ENCODE results near the gene KLHL21. TPM values are rescaled to one million over a fixed set of nuclear protein-coding genes. Genes with fewer than 3 reads are reported as not detected.
"Not testable (repeated sequence)": the region's sequence is repeated elsewhere in the genome, so short reads cannot be mapped to it uniquely, and the experiment has no call there.

The KLHL21 gene, protein sequence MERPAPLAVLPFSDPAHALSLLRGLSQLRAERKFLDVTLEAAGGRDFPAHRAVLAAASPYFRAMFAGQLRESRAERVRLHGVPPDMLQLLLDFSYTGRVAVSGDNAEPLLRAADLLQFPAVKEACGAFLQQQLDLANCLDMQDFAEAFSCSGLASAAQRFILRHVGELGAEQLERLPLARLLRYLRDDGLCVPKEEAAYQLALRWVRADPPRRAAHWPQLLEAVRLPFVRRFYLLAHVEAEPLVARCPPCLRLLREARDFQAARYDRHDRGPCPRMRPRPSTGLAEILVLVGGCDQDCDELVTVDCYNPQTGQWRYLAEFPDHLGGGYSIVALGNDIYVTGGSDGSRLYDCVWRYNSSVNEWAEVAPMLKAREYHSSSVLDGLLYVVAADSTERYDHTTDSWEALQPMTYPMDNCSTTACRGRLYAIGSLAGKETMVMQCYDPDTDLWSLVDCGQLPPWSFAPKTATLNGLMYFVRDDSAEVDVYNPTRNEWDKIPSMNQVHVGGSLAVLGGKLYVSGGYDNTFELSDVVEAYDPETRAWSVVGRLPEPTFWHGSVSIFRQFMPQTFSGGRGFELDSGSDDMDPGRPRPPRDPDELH
- 69.5 and 77.4 TPM in 2 replicates for total RNA-seq

DNA sequence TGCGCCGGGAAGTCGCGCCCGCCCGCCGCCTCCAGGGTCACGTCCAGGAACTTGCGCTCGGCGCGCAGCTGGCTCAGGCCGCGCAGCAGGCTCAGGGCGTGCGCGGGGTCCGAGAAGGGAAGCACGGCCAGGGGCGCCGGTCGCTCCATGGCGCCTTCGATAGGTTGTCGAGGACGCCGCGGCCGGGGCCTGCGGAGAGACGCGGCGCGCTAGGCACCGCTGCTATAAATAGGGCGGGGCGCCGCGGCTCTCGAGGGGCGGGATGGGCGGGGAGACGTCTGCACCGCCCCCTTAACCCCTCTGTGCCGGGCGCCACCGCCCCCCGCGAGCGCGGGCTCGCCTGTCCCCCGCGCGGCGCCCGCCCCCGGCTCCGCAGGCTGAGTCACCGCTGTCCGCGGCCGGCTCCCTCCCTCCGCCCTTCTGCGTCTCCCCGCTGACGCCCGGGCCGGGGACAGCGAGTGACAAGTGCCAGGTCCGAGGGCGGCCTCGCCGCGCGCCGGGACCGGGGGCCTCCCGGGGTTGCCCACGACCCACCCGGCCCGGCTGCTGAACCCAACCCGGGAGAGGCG lies at the start of gene KLHL21:
TSS of gene KLHL21 (minus strand) at position 201 of the 569 bp plus-strand sequence. CDS start at position 149, 52 bp downstream.
- Histone ChIP-seq H3K27me3 (ENCODE audit: control insufficient read depth, insufficient read depth, low read length) (no peaks in the 10 kb centered on the region), H3K4me3 (ENCODE audit: low read depth, low read length) (peak within 1 kb of the TSS; percentile 69), H3K36me3 (ENCODE audit: control insufficient read depth, insufficient read depth, low read length) (peaks cover 1% of the 10 kb centered on the region)
- TF ChIP-seq, protein P1, sequence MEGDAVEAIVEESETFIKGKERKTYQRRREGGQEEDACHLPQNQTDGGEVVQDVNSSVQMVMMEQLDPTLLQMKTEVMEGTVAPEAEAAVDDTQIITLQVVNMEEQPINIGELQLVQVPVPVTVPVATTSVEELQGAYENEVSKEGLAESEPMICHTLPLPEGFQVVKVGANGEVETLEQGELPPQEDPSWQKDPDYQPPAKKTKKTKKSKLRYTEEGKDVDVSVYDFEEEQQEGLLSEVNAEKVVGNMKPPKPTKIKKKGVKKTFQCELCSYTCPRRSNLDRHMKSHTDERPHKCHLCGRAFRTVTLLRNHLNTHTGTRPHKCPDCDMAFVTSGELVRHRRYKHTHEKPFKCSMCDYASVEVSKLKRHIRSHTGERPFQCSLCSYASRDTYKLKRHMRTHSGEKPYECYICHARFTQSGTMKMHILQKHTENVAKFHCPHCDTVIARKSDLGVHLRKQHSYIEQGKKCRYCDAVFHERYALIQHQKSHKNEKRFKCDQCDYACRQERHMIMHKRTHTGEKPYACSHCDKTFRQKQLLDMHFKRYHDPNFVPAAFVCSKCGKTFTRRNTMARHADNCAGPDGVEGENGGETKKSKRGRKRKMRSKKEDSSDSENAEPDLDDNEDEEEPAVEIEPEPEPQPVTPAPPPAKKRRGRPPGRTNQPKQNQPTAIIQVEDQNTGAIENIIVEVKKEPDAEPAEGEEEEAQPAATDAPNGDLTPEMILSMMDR (IDR thresholded peaks at IDR 0.05; ENCODE audit: insufficient read depth, low read length, poor library complexity, severe bottlenecking) = no peak
- no peak for DNase-seq (ENCODE audit: low read depth)

DNA sequence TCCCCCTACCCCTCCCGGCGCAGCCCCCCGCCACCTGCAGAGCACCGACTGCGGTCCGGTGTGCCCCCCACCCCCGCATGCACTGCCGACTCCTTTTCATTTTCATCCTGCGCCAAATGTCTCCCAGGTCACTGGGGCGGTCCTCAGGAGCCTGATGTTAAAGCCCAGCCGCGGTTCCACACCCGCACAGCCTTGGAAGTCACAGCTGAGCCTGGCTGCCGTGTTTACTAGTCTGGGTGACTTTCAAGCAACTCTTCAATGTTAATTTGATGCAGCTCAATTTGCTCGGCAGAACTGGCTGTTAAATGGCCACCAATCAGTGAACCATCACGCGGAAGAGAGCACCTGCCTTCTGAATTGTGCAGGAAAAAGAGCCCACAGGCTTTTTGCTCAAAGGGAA lies 49.2 kb upstream of the KLHL21 start:
- Histone ChIP-seq H3K36me3 (ENCODE audit: control insufficient read depth, insufficient read depth, low read length) (no peaks in the 10 kb centered on the region), H3K4me3 (ENCODE audit: low read depth, low read length) (no peak overlapping the region), H3K27me3 (ENCODE audit: control insufficient read depth, insufficient read depth, low read length) (no peaks in the 10 kb centered on the region)
- DNase-seq (ENCODE audit: low read depth) = no peak
- TF ChIP-seq, protein P1 (IDR thresholded peaks at IDR 0.05; ENCODE audit: insufficient read depth, low read length, poor library complexity, severe bottlenecking) = no peak

GRCh38 chr1:6648556-6648955 lies 45.9 kb upstream of the KLHL21 start:
- Histone ChIP-seq H3K4me3 (ENCODE audit: low read depth, low read length) (no peak overlapping the region), H3K36me3 (ENCODE audit: control insufficient read depth, insufficient read depth, low read length) (no peaks in the 10 kb centered on the region), H3K27me3 (ENCODE audit: control insufficient read depth, insufficient read depth, low read length) (no peaks in the 10 kb centered on the region)
- no peak for DNase-seq (ENCODE audit: low read depth)
- TF ChIP-seq, protein P1 (IDR thresholded peaks at IDR 0.05; ENCODE audit: insufficient read depth, low read length, poor library complexity, severe bottlenecking) = no peak

- H3K36me3 ChIP-seq (ENCODE audit: control insufficient read depth, insufficient read depth, low read length) = no peaks in the 10 kb centered on the region
- DNase-seq (ENCODE audit: low read depth) = no peak
- H3K27me3 ChIP-seq (ENCODE audit: control insufficient read depth, insufficient read depth, low read length) = no peaks in the 10 kb centered on the region
- TF ChIP-seq, protein P1 (IDR thresholded peaks at IDR 0.05; ENCODE audit: insufficient read depth, low read length, poor library complexity, severe bottlenecking) = peak; percentile 58
- H3K4me3 ChIP-seq (ENCODE audit: low read depth, low read length) = no peak overlapping the region
Measured at GRCh38 chr1:6646499-6647148, 44.0 kb upstream of the KLHL21 start.

DNA sequence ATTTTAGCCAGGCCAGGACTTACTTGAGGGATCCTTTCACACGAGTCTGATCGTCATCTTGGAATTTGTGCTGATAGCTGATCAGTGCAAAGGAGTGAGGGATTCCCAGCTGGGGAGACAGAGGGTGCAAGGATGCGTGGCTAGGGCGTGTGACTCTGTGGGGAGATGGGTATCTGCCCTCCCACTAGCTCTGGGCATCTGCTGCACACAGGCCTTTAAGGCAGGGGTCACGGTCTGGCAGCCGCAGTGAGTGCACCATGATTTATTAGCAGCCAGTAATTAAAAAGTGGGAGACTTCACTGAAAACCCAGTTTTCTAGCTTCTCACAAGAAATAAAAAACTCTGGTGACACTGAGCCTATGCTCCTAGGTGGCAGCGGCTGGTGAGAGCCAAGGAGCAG lies 42.3 kb upstream of the KLHL21 start:
- Histone ChIP-seq H3K4me3 (ENCODE audit: low read depth, low read length) (no peak overlapping the region), H3K27me3 (ENCODE audit: control insufficient read depth, insufficient read depth, low read length) (no peaks in the 10 kb centered on the region), H3K36me3 (ENCODE audit: control insufficient read depth, insufficient read depth, low read length) (no peaks in the 10 kb centered on the region)
- no peak for DNase-seq (ENCODE audit: low read depth)
- TF ChIP-seq, protein P1 (IDR thresholded peaks at IDR 0.05; ENCODE audit: insufficient read depth, low read length, poor library complexity, severe bottlenecking) = no peak

GRCh38 chr1:6640867-6641266 lies 38.2 kb upstream of the KLHL21 start:
- H3K36me3 ChIP-seq (ENCODE audit: control insufficient read depth, insufficient read depth, low read length); H3K27me3 ChIP-seq (ENCODE audit: control insufficient read depth, insufficient read depth, low read length); H3K4me3 ChIP-seq (ENCODE audit: low read depth, low read length); DNase-seq (ENCODE audit: low read depth): not testable (repeated sequence)
